Gastroesophageal sphincter (tissue), 3 donors: ENCODE measurements around the gene DIAPH2.
"Not testable (repeated sequence)": the region's sequence is repeated elsewhere in the genome, so short reads cannot be mapped to it uniquely, and the experiment has no call there.

ENCODE experiments used
- EP300 ChIP-seq: sonication (generic); formaldehyde crosslinking; IDR thresholded peaks from one replicate; pipeline ENCODE4 v1.6.1; 2017; ENCODE audit warnings: antibody characterized with exemption, mild to moderate bottlenecking
- TF ChIP-seq, protein P1 (sequence below), 4 experiments: fragments of 200-600 bp in 2 of 4; fragments of 450-650 bp in 2 of 4; sonication (generic) in 1 of 4; IDR thresholded peaks; one replicate each; pipeline ENCODE4 v1.5.1; 2017 to 2019; ENCODE audit warnings: antibody characterized with exemption in 4 of 4, mild to moderate bottlenecking in 2 of 4, moderate library complexity in 2 of 4

DNA sequence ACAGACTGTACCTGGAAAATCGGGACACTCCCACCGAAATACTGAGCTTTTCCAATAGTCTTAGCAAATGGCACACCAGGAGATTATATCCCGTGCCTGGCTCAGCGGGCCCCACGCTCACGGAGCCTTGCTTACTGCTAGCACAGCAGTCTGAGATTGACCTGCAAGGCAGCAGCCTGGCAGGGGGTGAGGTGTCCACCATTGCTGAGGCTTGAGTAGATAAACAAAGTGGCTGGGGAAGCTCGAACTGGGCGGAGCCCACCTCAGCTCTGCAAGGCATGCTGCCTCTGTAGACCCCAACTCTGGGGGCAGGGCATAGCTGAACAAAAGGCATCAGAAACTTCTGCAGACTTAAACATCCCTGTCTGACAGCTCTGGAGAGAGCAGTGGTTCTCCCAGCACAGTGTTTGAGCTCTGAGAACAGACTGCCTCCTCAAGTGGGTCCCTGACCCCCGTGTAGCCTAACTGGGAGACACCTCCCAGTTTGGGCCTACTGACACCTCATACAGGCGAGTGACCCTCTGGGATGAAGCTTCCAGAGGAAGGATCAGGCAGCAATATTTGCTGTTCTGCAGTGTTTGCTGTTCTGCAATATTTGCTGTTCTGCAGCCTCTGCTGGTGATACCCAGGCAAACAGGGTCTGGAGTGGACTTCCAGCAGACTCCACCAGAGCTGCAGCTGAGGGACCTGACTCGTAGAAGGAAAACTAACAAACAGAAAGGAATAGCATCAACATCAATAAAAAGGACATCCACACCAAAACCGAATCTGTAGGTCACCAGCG is 725.2 kb downstream of the DIAPH2 start:
- TF ChIP-seq, protein P1, sequence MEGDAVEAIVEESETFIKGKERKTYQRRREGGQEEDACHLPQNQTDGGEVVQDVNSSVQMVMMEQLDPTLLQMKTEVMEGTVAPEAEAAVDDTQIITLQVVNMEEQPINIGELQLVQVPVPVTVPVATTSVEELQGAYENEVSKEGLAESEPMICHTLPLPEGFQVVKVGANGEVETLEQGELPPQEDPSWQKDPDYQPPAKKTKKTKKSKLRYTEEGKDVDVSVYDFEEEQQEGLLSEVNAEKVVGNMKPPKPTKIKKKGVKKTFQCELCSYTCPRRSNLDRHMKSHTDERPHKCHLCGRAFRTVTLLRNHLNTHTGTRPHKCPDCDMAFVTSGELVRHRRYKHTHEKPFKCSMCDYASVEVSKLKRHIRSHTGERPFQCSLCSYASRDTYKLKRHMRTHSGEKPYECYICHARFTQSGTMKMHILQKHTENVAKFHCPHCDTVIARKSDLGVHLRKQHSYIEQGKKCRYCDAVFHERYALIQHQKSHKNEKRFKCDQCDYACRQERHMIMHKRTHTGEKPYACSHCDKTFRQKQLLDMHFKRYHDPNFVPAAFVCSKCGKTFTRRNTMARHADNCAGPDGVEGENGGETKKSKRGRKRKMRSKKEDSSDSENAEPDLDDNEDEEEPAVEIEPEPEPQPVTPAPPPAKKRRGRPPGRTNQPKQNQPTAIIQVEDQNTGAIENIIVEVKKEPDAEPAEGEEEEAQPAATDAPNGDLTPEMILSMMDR (IDR thresholded peaks at IDR 0.05), result not testable (repeated sequence)
- TF ChIP-seq EP300, result not testable (repeated sequence)
